ENCODE results near the gene C1QTNF6.

DNA sequence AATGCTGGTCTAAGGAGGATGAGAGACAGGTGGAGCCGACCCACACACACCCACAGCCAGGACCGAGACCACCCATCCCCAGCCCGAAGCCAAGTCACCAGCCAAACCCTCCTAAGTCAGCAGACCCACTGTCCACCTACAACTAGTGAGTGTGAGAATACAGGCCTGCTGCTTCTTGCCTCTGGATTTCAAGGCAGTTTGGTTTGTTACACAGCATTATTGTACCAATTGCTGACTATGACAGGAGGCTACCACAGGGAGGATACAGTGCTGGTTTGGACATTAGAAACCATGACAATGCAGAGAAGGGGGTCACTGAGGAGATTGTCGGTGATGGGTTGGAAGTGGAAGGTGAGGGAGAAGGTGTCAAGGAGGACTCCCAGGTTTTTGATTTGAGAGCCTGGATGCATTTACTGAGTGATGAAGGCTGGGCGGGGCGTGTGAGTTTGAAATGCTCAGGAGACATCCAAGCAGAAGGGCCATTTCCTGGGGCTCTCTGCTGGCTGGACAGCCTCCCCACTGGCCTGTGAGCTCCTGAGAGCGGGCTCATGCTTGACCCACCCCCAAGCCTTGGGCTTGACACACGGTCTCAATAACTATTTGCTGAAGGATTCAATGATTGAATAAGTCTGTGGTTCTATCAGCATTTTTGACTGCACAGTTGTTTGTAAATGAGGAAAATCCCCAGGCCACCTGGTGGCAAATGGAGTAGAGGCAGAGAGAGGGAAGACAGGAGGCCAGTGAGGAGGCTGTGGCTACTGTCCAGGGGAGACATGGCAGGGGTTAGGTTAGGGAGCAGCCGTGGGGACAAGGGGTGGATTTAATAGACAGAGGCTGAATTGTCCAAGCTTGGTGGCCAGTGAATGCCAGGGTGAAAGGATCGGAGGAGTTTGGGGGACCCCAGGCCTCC lies 33.6 kb upstream of the C1QTNF6 start:
- TF ChIP-seq, protein P1, sequence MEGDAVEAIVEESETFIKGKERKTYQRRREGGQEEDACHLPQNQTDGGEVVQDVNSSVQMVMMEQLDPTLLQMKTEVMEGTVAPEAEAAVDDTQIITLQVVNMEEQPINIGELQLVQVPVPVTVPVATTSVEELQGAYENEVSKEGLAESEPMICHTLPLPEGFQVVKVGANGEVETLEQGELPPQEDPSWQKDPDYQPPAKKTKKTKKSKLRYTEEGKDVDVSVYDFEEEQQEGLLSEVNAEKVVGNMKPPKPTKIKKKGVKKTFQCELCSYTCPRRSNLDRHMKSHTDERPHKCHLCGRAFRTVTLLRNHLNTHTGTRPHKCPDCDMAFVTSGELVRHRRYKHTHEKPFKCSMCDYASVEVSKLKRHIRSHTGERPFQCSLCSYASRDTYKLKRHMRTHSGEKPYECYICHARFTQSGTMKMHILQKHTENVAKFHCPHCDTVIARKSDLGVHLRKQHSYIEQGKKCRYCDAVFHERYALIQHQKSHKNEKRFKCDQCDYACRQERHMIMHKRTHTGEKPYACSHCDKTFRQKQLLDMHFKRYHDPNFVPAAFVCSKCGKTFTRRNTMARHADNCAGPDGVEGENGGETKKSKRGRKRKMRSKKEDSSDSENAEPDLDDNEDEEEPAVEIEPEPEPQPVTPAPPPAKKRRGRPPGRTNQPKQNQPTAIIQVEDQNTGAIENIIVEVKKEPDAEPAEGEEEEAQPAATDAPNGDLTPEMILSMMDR (IDR thresholded peaks at IDR 0.05; ENCODE audit: insufficient read depth, low read length): no peak
- TF ChIP-seq, protein P2, sequence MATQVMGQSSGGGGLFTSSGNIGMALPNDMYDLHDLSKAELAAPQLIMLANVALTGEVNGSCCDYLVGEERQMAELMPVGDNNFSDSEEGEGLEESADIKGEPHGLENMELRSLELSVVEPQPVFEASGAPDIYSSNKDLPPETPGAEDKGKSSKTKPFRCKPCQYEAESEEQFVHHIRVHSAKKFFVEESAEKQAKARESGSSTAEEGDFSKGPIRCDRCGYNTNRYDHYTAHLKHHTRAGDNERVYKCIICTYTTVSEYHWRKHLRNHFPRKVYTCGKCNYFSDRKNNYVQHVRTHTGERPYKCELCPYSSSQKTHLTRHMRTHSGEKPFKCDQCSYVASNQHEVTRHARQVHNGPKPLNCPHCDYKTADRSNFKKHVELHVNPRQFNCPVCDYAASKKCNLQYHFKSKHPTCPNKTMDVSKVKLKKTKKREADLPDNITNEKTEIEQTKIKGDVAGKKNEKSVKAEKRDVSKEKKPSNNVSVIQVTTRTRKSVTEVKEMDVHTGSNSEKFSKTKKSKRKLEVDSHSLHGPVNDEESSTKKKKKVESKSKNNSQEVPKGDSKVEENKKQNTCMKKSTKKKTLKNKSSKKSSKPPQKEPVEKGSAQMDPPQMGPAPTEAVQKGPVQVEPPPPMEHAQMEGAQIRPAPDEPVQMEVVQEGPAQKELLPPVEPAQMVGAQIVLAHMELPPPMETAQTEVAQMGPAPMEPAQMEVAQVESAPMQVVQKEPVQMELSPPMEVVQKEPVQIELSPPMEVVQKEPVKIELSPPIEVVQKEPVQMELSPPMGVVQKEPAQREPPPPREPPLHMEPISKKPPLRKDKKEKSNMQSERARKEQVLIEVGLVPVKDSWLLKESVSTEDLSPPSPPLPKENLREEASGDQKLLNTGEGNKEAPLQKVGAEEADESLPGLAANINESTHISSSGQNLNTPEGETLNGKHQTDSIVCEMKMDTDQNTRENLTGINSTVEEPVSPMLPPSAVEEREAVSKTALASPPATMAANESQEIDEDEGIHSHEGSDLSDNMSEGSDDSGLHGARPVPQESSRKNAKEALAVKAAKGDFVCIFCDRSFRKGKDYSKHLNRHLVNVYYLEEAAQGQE (IDR thresholded peaks at IDR 0.05; ENCODE audit: insufficient replicate concordance, low read depth): no peak
- no peak for TF ChIP-seq POLR2AphosphoS5 (IDR thresholded peaks at IDR 0.05; ENCODE audit: low read depth)
